HG03135 (cell line): ENCODE data around the gene KRAS.
"Not testable (repeated sequence)": the region's sequence is repeated elsewhere in the genome, so short reads cannot be mapped to it uniquely, and the experiment has no call there.

Experiments
- ATAC-seq: cut with Tn5 transposase; IDR thresholded peaks from one replicate; pipeline ENCODE4 v1.9.1; 2021; ENCODE audit warnings: mild to moderate bottlenecking, moderate library complexity; ENCODE audit not compliant: unreplicated experiment

Gene KRAS

GRCh38 chr12:25250744-25251730 is at the start of gene KRAS:
TSS of gene KRAS (minus strand) at chr12:25250929.
- peak; percentile 79 for ATAC-seq

GRCh38 chr12:25296381-25296780 is 45.7 kb upstream of the KRAS start:
- no peak for ATAC-seq

- ATAC-seq: no peak
These were observed 44.6 kb upstream of the KRAS start for GRCh38 chr12:25295361-25295760.

GRCh38 chr12:25293653-25294052 is 42.9 kb upstream of the KRAS start:
- no peak for ATAC-seq

GRCh38 chr12:25292810-25293221 is 42.1 kb upstream of the KRAS start:
- not testable (repeated sequence) for ATAC-seq

GRCh38 chr12:25287610-25288009 is 36.9 kb upstream of the KRAS start:
- ATAC-seq: no peak

GRCh38 chr12:25286837-25287236 is 36.1 kb upstream of the KRAS start:
- ATAC-seq: no peak

GRCh38 chr12:25284024-25284423 is 33.3 kb upstream of the KRAS start:
- no peak for ATAC-seq

- no peak for ATAC-seq
These were observed 32.3 kb upstream of the KRAS start for GRCh38 chr12:25283006-25283405.

- ATAC-seq: no peak
These were observed 29.4 kb upstream of the KRAS start for GRCh38 chr12:25280082-25280481.

GRCh38 chr12:25278269-25278668 is 27.5 kb upstream of the KRAS start:
- no peak for ATAC-seq

- ATAC-seq: no peak
These were observed 25.6 kb upstream of the KRAS start for GRCh38 chr12:25276199-25276937.

- no peak for ATAC-seq
These were observed 20.9 kb upstream of the KRAS start for GRCh38 chr12:25271486-25272098.

GRCh38 chr12:25269701-25270100 is 19.0 kb upstream of the KRAS start:
- peak; percentile 73 for ATAC-seq

- ATAC-seq: no peak
These were observed 15.8 kb upstream of the KRAS start for GRCh38 chr12:25266497-25266896.

GRCh38 chr12:25264862-25265261 is 14.1 kb upstream of the KRAS start:
- ATAC-seq: no peak

- no peak for ATAC-seq
These were observed 13.4 kb upstream of the KRAS start for GRCh38 chr12:25264114-25264513.

GRCh38 chr12:25263594-25263993 is 12.9 kb upstream of the KRAS start:
- ATAC-seq: no peak

- no peak for ATAC-seq
These were observed 11.8 kb upstream of the KRAS start for GRCh38 chr12:25262389-25263074.

GRCh38 chr12:25257590-25258324 is 7.0 kb upstream of the KRAS start:
- ATAC-seq: no peak
